Prostate gland (tissue), 2 donors: ENCODE results near the gene PPM1G.

Source experiments
- POLR2A ChIP-seq: fragments of 450-650 bp; IDR thresholded peaks from one replicate; pipeline ENCODE4 v1.6.1; 2016; ENCODE audit warnings: antibody characterized with exemption, mild to moderate bottlenecking
- POLR2AphosphoS5 ChIP-seq: sonication (generic); formaldehyde crosslinking; IDR thresholded peaks from one replicate; pipeline ENCODE4 v1.6.1; 2017; ENCODE audit warnings: antibody characterized with exemption
- TF ChIP-seq, protein P1 (sequence below), 4 experiments: fragments of 200-600 bp in 2 of 4; fragments of 450-650 bp in 2 of 4; sonication (generic) in 2 of 4; IDR thresholded peaks; 1 replicate in 3 of 4; 2 replicates in 1 of 4; pipeline ENCODE4 v1.5.1; 2016 to 2019; ENCODE audit warnings: antibody characterized with exemption in 4 of 4, mild to moderate bottlenecking in 2 of 4, moderate library complexity in 2 of 4

DNA sequence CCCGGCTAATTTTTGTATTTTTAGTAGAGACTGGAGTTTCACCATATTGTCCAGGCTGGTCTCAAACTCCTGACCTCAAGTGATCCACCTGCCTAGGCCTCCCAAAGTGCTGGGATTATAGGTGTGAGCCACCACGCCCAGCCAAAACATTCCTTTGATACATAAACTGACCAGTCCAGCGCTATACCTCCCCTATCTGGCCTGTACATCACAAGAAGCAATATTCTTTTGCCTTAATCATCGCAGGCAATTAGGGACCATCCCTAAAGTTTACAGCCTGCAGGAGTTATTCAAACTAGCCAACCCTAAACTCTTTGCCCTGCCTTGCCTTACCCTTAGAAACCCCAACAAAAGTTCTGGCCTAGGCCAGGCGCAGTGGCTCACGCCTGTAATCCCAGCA, 6.8 kb upstream of the PPM1G start:
- TF ChIP-seq, protein P1, sequence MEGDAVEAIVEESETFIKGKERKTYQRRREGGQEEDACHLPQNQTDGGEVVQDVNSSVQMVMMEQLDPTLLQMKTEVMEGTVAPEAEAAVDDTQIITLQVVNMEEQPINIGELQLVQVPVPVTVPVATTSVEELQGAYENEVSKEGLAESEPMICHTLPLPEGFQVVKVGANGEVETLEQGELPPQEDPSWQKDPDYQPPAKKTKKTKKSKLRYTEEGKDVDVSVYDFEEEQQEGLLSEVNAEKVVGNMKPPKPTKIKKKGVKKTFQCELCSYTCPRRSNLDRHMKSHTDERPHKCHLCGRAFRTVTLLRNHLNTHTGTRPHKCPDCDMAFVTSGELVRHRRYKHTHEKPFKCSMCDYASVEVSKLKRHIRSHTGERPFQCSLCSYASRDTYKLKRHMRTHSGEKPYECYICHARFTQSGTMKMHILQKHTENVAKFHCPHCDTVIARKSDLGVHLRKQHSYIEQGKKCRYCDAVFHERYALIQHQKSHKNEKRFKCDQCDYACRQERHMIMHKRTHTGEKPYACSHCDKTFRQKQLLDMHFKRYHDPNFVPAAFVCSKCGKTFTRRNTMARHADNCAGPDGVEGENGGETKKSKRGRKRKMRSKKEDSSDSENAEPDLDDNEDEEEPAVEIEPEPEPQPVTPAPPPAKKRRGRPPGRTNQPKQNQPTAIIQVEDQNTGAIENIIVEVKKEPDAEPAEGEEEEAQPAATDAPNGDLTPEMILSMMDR (IDR thresholded peaks at IDR 0.05), result no peak
- TF ChIP-seq POLR2A (no peak), POLR2AphosphoS5 (no peak)
